Suprapubic skin (tissue), 4 donors: Measurements from ENCODE around the gene SDHAF1. TPM values are rescaled to one million over a fixed set of nuclear protein-coding genes. Genes with fewer than 3 reads are reported as not detected.

Experiments
- DNase-seq, 2 donors: peaks; one replicate each; pipeline ENCODE4 v3.0.0-alpha.2; 2019; ENCODE audit warnings: low spot score in 2 of 2
- H3K27ac ChIP-seq: fragments of 200-600 bp; sonication (generic); one replicate; pipeline ENCODE4 v1.5.1; 2019
- H3K27me3 ChIP-seq: fragments of 200-600 bp; sonication (generic); one replicate; pipeline ENCODE4 v1.5.1; 2019
- H3K36me3 ChIP-seq: fragments of 200-600 bp; sonication (generic); one replicate; pipeline ENCODE4 v1.5.1; 2019
- H3K4me1 ChIP-seq: fragments of 200-600 bp; sonication (generic); one replicate; pipeline ENCODE4 v1.5.1; 2019
- H3K4me3 ChIP-seq: fragments of 200-600 bp; sonication (generic); one replicate; pipeline ENCODE4 v1.5.1; 2019; ENCODE audit warnings: mild to moderate bottlenecking
- H3K9me3 ChIP-seq: fragments of 200-600 bp; sonication (generic); one replicate; pipeline ENCODE4 v1.5.1; 2019
- CTCF ChIP-seq, 2 donors: fragments of 200-600 bp in 1 of 2; fragments of 450-650 bp in 1 of 2; sonication (generic) in 1 of 2; IDR thresholded peaks; one replicate each; pipeline ENCODE4 v1.5.1; 2016 to 2019; ENCODE audit warnings: antibody characterized with exemption in 2 of 2, mild to moderate bottlenecking in 1 of 2, moderate library complexity in 1 of 2
- EP300 ChIP-seq: sonication (generic); formaldehyde crosslinking; IDR thresholded peaks from one replicate; pipeline ENCODE4 v1.6.1; 2017; ENCODE audit warnings: antibody characterized with exemption
- POLR2A ChIP-seq, 2 donors: fragments of 450-650 bp; IDR thresholded peaks; one replicate each; pipeline ENCODE4 v1.6.1; 2017; ENCODE audit warnings: antibody characterized with exemption in 2 of 2, mild to moderate bottlenecking in 2 of 2, moderate library complexity in 2 of 2
- POLR2AphosphoS5 ChIP-seq, 3 donors: sonication (generic); formaldehyde crosslinking; IDR thresholded peaks; one replicate each; pipeline ENCODE4 v1.6.1; 2017; ENCODE audit warnings: antibody characterized with exemption in 3 of 3
- WGBS: methylation state at CpG from one replicate; pipeline ENCODE4 v1.1.5; 2018; 5-methylcytosine and 5-hydroxymethylcytosine counted together
- total RNA-seq, 4 donors: library from RNA; depleted of rRNA; stranded (reverse); fragments of >200 nt; gene quantifications; one replicate each; pipeline ENCODE4 v1.1.0, GENCODE V29; 2016

SDHAF1 gene
- total RNA-seq, 4 donors from 2014 or later, result 21.6 to 29.6 (median 27.5) TPM

GRCh38 chr19:36014012-36014924, 19.3 kb downstream of the SDHAF1 start, which contains the start of gene ALKBH6:
TSS of gene ALKBH6 (minus strand) at chr19:36014213. CDS start at chr19:36013397, 816 bp downstream.
- no peaks in the 10 kb centered on the region for H3K27me3 ChIP-seq
- DNase-seq, result peak; percentile 100
- H3K36me3 ChIP-seq, result peaks cover 9% of the 10 kb centered on the region
- H3K4me3 ChIP-seq, result peak within 1 kb of the TSS; percentile 64
- peaks cover 23% of the 10 kb centered on the region for H3K4me1 ChIP-seq
- TF ChIP-seq POLR2A (IDR thresholded peaks at IDR 0.05) (no peak), POLR2AphosphoS5 (IDR thresholded peaks at IDR 0.05) (peak in 1 of 3 donors; percentile 38)
- no peaks in the 10 kb centered on the region for H3K9me3 ChIP-seq
- WGBS, result under 1% methylated on average over 32 of the region's 42 CpGs
- peak within 1 kb of the TSS; percentile 72 for H3K27ac ChIP-seq

- 94% methylated on average over 16 of the region's 22 CpGs for WGBS
- Histone ChIP-seq H3K4me3 (no peak overlapping the region), H3K9me3 (no peaks in the 10 kb centered on the region), H3K27ac (no peak overlapping the region), H3K27me3 (no peaks in the 10 kb centered on the region), H3K36me3 (peaks cover 37% of the 10 kb centered on the region), H3K4me1 (peaks cover 8% of the 10 kb centered on the region)
- TF ChIP-seq CTCF (IDR thresholded peaks at IDR 0.05) (no peak), POLR2A (IDR thresholded peaks at IDR 0.05) (no peak), EP300 (no peak), POLR2AphosphoS5 (IDR thresholded peaks at IDR 0.05) (no peak)
- DNase-seq, result no peak
Observed at GRCh38 chr19:36019061-36019670, 24.2 kb downstream of the SDHAF1 start.

GRCh38 chr19:36023432-36023831, 28.4 kb downstream of the SDHAF1 start:
- H3K27ac ChIP-seq, result no peak overlapping the region
- WGBS, result 94% methylated on average over 5 of the region's 5 CpGs
- H3K4me1 ChIP-seq, result no peaks in the 10 kb centered on the region
- H3K4me3 ChIP-seq, result no peak overlapping the region
- no peaks in the 10 kb centered on the region for H3K9me3 ChIP-seq
- DNase-seq, result no peak
- TF ChIP-seq POLR2A (IDR thresholded peaks at IDR 0.05) (no peak), EP300 (no peak), POLR2AphosphoS5 (IDR thresholded peaks at IDR 0.05) (no peak), CTCF (IDR thresholded peaks at IDR 0.05) (no peak)
- no peaks in the 10 kb centered on the region for H3K27me3 ChIP-seq
- H3K36me3 ChIP-seq, result peaks cover 33% of the 10 kb centered on the region

GRCh38 chr19:36025541-36025940, 30.6 kb downstream of the SDHAF1 start:
- no peak for TF ChIP-seq POLR2AphosphoS5 (IDR thresholded peaks at IDR 0.05)
- TF ChIP-seq CTCF (IDR thresholded peaks at IDR 0.05), result no peak
- no peak for TF ChIP-seq EP300
- TF ChIP-seq POLR2A (IDR thresholded peaks at IDR 0.05), result no peak
- no peak overlapping the region for H3K27ac ChIP-seq
- no peaks in the 10 kb centered on the region for H3K9me3 ChIP-seq
- H3K4me1 ChIP-seq, result no peaks in the 10 kb centered on the region
- WGBS, result 81% methylated on average over 1 of the region's 1 CpG
- no peaks in the 10 kb centered on the region for H3K27me3 ChIP-seq
- H3K36me3 ChIP-seq, result peaks cover 32% of the 10 kb centered on the region
- DNase-seq, result no peak
- H3K4me3 ChIP-seq, result no peak overlapping the region

- no peaks in the 10 kb centered on the region for H3K9me3 ChIP-seq
- H3K36me3 ChIP-seq, result peaks cover 25% of the 10 kb centered on the region
- H3K4me1 ChIP-seq, result no peaks in the 10 kb centered on the region
- no peaks in the 10 kb centered on the region for H3K27me3 ChIP-seq
- TF ChIP-seq POLR2AphosphoS5 (IDR thresholded peaks at IDR 0.05), result no peak
- TF ChIP-seq POLR2A (IDR thresholded peaks at IDR 0.05), result no peak
- no peak for TF ChIP-seq EP300
- TF ChIP-seq CTCF (IDR thresholded peaks at IDR 0.05), result no peak
- no peak overlapping the region for H3K27ac ChIP-seq
- 95% methylated on average over 49 of the region's 49 CpGs for WGBS
- H3K4me3 ChIP-seq, result no peak overlapping the region
- no peak for DNase-seq
Observed at GRCh38 chr19:36026091-36026876, 31.3 kb downstream of the SDHAF1 start.
